Osteoblast (primary cell): ENCODE data around the gene CIZ1. TPM values are rescaled to one million over a fixed set of nuclear protein-coding genes. Genes with fewer than 3 reads are reported as not detected.
A peak's percentile ranks its signal among the peaks of the same experiment; 100 is the strongest.

Experiments used
- DNase-seq: peaks from one replicate; pipeline ENCODE4 v3.0.0; 2011; ENCODE audit warnings: low spot score, mixed read lengths; ENCODE audit not compliant: insufficient read length; ENCODE audit errors: missing footprints
- H2AFZ ChIP-seq: 2 replicates; pipeline ENCODE4 v1.6.0; 2011; ENCODE audit warnings: mild to moderate bottlenecking, low read length
- H3K27ac ChIP-seq: 2 replicates; pipeline ENCODE4 v1.5.1; 2011; ENCODE audit warnings: mild to moderate bottlenecking, low read depth, low read length, moderate library complexity
- H3K27me3 ChIP-seq: 2 replicates; pipeline ENCODE4 v1.6.0; 2012; ENCODE audit warnings: mild to moderate bottlenecking, control low read depth, inconsistent platforms, low read length, moderate library complexity; ENCODE audit not compliant: insufficient read depth
- H3K36me3 ChIP-seq: 2 replicates; pipeline ENCODE4 v1.5.1; 2011; ENCODE audit warnings: mild to moderate bottlenecking, low read length, control low read depth, moderate library complexity; ENCODE audit not compliant: insufficient read depth
- H3K4me1 ChIP-seq: 2 replicates; pipeline ENCODE4 v1.5.1; 2011; ENCODE audit warnings: mild to moderate bottlenecking, low read length, control low read depth, moderate library complexity; ENCODE audit not compliant: insufficient read depth
- H3K4me2 ChIP-seq: 2 replicates; pipeline ENCODE4 v1.6.0; 2011; ENCODE audit warnings: mild to moderate bottlenecking, low read length; ENCODE audit not compliant: insufficient read depth
- H3K4me3 ChIP-seq: fragments of 200-600 bp; sonication (generic); 3 replicates; pipeline ENCODE4 v1.5.1; 2012; ENCODE audit warnings: mild to moderate bottlenecking, low read length, inconsistent platforms; ENCODE audit not compliant: insufficient read depth
- H3K79me2 ChIP-seq: 2 replicates; pipeline ENCODE4 v1.6.0; 2012; ENCODE audit warnings: mild to moderate bottlenecking, low read length, control low read depth, inconsistent platforms; ENCODE audit not compliant: insufficient read depth
- H3K9me3 ChIP-seq: 2 replicates; pipeline ENCODE4 v1.5.1; 2011; ENCODE audit warnings: low read depth, low read length, control low read depth
- H4K20me1 ChIP-seq: 2 replicates; pipeline ENCODE4 v1.6.0; 2012; ENCODE audit warnings: mild to moderate bottlenecking, low read length, control low read depth; ENCODE audit not compliant: insufficient read depth
- total RNA-seq: library from RNA; depleted of rRNA; stranded (reverse); fragments of >200 nt; gene quantifications from 2 replicates; pipeline ENCODE4 v1.2.3, GENCODE V29; 2012
- TF ChIP-seq, protein P1 (sequence below): IDR thresholded peaks from 2 replicates; pipeline ENCODE4 v1.5.1; 2011; ENCODE audit warnings: mild to moderate bottlenecking, low read depth, low read length, moderate library complexity; ENCODE audit errors: extremely low read depth

CIZ1 gene
- total RNA-seq, 1 donor, result 33.7 TPM

DNA sequence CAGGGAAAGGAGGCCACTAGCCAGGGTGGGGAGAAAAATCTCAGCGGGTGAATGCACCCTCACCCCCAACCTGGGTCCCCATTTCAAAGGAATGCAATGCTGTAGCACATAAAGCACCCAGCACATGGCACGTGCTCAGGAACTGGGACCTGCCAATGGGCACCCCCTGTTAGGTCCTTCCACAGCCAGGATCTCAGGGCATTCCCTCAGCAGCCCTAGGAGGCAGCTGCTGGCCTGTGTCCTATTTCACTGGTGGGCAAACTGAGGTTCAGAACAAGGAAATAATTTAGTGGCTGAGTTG, 20.6 kb upstream of the CIZ1 start:
- TF ChIP-seq, protein P1, sequence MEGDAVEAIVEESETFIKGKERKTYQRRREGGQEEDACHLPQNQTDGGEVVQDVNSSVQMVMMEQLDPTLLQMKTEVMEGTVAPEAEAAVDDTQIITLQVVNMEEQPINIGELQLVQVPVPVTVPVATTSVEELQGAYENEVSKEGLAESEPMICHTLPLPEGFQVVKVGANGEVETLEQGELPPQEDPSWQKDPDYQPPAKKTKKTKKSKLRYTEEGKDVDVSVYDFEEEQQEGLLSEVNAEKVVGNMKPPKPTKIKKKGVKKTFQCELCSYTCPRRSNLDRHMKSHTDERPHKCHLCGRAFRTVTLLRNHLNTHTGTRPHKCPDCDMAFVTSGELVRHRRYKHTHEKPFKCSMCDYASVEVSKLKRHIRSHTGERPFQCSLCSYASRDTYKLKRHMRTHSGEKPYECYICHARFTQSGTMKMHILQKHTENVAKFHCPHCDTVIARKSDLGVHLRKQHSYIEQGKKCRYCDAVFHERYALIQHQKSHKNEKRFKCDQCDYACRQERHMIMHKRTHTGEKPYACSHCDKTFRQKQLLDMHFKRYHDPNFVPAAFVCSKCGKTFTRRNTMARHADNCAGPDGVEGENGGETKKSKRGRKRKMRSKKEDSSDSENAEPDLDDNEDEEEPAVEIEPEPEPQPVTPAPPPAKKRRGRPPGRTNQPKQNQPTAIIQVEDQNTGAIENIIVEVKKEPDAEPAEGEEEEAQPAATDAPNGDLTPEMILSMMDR, result no peak
- H4K20me1 ChIP-seq, result no peaks in the 10 kb centered on the region
- H2AFZ ChIP-seq, result no peak overlapping the region
- no peaks in the 10 kb centered on the region for H3K9me3 ChIP-seq
- DNase-seq, result peak; percentile 6
- H3K4me1 ChIP-seq, result peaks cover 10% of the 10 kb centered on the region
- H3K79me2 ChIP-seq, result no peaks in the 10 kb centered on the region
- no peak overlapping the region for H3K27ac ChIP-seq
- no peak overlapping the region for H3K4me3 ChIP-seq
- H3K27me3 ChIP-seq, result peaks cover 3% of the 10 kb centered on the region
- H3K36me3 ChIP-seq, result no peaks in the 10 kb centered on the region
- no peak overlapping the region for H3K4me2 ChIP-seq

DNA sequence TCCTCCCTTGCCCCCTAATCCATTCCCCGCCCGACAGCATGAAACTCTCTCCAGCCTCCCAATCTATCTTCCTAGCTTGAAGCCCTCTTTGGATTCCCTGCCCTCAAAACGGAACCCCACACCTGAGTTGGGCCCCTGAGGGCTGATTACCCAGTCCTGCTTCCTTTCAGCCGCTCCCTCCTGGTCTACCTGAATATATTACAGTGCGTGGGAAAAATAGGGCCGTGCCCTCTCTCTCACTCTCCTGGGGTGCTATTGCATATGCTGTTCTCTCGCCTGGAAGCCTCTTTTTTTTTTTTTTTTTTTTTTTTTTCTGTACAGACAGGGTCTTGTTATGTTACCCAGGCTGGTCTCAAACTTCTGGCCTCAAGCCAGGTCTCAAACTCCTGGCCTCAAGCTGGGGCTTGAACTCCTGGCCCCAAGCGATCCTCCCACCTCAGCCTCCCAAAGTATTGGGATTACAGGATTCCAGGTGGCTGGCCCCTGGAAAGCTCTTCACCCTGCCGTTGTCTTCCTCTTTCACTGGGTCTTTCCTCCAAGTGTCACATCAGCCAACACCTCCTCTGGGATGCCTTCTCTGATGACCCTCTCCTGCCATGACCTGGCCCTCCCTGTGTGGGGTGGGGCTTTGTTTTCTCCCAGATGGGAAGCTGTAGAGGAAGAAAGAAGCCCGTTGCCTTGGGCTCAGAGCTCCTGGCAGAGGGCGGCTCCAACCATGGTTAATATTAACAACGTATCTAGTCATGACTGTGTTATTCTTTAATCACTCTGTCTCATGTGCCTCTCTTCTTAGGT, 20.0 kb upstream of the CIZ1 start:
- H3K36me3 ChIP-seq, result no peaks in the 10 kb centered on the region
- H3K4me1 ChIP-seq, result peaks cover 5% of the 10 kb centered on the region
- TF ChIP-seq, protein P1, result no peak
- H3K27ac ChIP-seq, result no peak overlapping the region
- DNase-seq, result peak; percentile 79
- H2AFZ ChIP-seq, result no peak overlapping the region
- H3K9me3 ChIP-seq, result no peaks in the 10 kb centered on the region
- no peaks in the 10 kb centered on the region for H3K79me2 ChIP-seq
- H3K27me3 ChIP-seq, result peaks cover 3% of the 10 kb centered on the region
- no peak overlapping the region for H3K4me2 ChIP-seq
- H4K20me1 ChIP-seq, result no peaks in the 10 kb centered on the region
- H3K4me3 ChIP-seq, result no peak overlapping the region

DNA sequence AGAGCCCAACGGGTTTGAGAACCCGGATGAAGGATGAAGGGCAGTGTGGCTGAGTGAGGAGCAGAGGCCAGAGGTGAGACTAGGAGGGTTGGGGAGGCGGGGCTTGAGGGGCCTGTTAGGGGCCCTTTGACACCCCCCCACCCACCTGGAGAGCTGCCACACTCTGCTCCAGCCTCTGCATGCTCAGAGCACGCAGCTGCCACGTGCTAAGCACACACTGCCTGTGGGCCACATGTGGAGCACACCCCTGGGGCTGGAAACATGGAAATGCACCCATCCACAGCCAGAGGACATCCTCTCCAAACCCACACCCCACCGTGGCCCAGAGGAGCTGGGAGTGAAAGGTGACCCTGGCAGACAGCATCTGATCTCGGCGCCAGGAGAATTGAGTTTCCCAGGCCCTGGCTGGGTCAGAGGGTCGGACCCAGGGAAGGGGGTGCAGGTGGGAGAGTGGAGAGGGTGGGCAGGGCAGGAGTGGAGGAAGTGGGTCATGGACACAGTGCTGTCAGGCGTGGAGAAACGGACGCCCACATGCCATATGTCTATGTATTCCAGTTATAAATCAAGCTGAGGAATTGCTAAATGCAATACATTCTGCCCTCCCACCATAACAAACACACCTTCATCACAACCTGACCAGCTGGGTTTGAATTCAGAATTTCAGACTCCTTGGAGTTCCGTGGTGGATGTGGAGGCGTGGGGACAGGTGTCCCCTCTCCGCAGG, 17.7 kb upstream of the CIZ1 start:
- Histone ChIP-seq H3K27ac (no peak overlapping the region), H3K27me3 (peaks cover 3% of the 10 kb centered on the region), H3K4me1 (no peaks in the 10 kb centered on the region), H3K9me3 (no peaks in the 10 kb centered on the region), H3K36me3 (no peaks in the 10 kb centered on the region), H3K4me3 (no peak overlapping the region), H3K4me2 (no peak overlapping the region), H2AFZ (no peak overlapping the region), H3K79me2 (no peaks in the 10 kb centered on the region), H4K20me1 (peaks cover 2% of the 10 kb centered on the region)
- DNase-seq, result peak; percentile 30
- TF ChIP-seq, protein P1, result no peak

DNA sequence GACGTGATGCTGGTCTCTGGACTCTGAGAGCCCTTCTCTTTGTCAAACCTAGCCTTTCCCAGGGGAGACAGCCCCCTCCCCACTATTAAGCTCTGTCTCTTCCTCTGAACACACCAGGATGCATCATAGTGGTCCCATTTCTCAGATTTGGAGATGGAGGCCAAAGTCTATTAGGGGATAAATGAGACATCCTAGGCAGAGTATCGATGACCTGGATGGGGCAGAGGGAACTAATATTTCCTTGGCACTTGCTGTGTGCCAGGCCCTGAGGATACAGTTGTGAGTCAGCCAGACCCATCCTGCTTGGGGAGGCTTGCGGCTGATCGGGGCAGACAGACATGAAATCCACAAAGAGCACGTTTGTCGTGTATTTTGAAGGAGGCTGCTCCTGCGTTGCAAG, 17.0 kb upstream of the CIZ1 start:
- Histone ChIP-seq H3K9me3 (no peaks in the 10 kb centered on the region), H3K79me2 (no peaks in the 10 kb centered on the region), H4K20me1 (peaks cover 2% of the 10 kb centered on the region), H3K4me3 (no peak overlapping the region), H2AFZ (no peak overlapping the region), H3K27me3 (peaks cover 3% of the 10 kb centered on the region), H3K36me3 (no peaks in the 10 kb centered on the region), H3K4me2 (no peak overlapping the region), H3K27ac (no peak overlapping the region), H3K4me1 (peaks cover 4% of the 10 kb centered on the region)
- peak; percentile 76 for DNase-seq
- TF ChIP-seq, protein P1, result no peak
